Ureter (tissue), 1 donor: Measurements from ENCODE around the gene TFDP1. TPM values are rescaled to one million over a fixed set of nuclear protein-coding genes. Genes with fewer than 3 reads are reported as not detected.

ENCODE experiments used
- DNase-seq: peaks from one replicate; pipeline ENCODE4 v3.0.0-alpha.2; 2020; ENCODE audit warnings: low spot score
- total RNA-seq: library from RNA; stranded (reverse); gene quantifications from one replicate; pipeline ENCODE4 v1.2.4, GENCODE V29; 2023
- donor health status: DM: yes; HTN: yes; CAD: no.

The TFDP1 gene
- total RNA-seq, 1 donor from 2014 or later = 54.9 TPM

DNA sequence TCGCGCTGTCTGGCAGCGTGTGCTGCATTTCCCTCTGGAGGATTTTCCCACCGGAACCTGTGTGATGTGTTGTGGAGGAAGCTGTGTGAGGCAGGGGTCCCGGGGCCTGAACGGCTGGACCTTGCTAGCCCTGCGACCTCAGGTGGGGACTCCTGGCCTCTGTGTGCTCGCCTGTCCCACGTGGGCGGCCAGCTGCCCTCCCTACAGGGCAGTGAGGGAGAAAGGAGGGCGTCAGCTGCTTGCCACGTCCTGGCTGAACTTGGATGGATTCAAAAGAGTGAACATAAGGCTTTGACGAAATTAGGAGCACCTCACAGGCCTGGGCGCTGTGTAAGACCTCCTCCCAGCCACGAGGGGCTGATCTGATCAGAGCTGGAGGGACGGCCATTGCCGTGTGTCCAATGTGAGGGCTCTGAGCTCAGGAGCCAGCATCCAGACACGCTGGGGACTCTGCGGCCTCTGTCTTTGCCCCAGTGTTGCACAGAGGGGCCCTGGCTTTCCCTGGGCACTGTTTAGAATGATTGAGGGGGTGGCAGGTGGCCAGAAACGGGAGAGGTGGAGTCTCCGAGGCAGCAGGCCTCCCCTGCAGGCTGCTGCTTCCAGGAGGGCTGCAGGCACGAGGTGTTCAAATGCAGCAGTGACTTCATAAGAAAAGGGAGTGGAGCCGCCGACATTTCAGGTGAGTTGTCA lies 13.0 kb downstream of the TFDP1 start:
- no peak for DNase-seq

DNA sequence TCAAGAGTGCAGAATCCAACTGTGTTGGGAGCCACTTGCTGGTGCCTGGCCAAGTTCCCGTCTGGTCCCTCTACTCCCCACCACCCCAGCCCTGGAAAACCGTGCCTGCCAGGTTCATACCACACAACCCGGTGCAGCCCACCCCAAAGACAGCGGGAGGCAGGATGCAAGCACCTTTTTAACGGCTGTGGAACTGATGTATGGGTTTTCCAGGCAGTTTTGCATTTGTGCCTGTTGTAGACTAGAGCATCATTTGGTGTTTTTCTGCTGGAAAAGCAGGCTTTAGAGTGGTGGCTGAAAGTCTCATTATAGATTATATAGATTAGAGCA lies 13.5 kb downstream of the TFDP1 start:
- no peak for DNase-seq

DNA sequence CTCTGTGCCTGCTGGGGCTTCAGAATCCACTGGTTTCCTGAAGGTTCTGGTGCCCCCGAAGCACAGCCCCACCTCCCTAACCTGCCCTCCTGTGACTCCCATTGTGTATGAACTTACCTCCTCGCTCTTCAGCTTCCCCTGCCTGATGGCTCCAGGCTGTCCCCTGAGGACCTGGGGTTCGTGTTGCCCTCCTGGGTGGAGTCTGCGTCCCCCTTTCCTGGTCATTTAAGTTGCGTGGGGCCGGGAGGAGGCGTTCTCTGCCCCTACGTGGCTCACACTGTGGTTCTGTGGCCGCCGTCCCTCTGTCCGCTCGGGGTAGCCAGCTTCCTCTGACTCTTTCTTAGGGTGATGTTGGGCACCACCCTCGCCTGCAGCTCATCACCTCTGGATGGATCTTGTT lies 13.9 kb downstream of the TFDP1 start:
- DNase-seq = no peak

- DNase-seq = no peak
Observed at GRCh38 chr13:113599391-113599790, 14.8 kb downstream of the TFDP1 start.

DNA sequence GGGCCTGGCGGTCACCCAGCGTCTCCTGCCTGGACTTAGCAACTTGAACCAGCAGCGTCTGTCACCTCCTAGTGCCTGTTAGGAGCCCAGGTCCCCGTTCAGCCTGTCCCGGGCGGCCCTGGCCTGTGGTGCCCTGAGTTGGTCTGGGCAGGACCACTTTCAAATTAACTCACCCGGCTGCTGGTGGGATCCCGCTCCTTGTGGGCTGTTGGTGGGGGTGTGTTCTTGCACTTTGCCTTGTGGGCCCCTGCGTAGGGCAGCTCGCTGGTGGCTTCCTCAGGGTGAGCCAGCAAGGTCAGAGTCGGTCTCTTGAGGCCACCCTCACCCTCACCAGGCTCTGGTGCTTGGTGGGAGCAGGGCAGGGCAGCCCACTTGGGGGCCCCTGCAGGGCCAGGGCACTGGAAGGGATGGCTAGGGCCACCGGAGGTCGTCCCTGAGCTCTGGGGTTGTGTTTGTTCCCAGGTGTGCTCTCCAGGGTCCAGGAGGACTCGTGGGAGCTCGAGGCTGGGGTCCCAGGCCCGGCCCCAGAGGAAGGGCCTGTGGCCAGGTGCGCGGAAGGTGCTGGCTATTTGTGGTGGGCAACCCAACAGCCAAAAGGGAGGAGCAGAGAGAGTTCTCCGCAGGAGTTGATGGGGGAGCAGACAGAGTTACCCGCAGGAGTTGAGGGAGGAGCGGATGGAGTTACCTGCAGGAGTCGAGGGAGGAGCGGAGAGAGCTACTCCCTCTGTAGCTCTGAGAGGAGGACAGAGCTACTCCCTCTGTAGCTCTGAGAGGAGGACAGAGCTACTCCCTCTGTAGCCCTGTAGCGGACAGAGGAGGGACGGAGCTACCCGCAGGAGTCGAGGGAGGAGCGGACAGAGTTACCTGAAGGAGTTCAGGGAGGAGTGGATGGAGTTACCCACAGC lies 16.9 kb downstream of the TFDP1 start:
- DNase-seq = no peak

- DNase-seq = no peak
Observed at GRCh38 chr13:113602291-113602988, 17.9 kb downstream of the TFDP1 start.

GRCh38 chr13:113603116-113603710 lies 18.7 kb downstream of the TFDP1 start:
- no peak for DNase-seq

GRCh38 chr13:113604186-113604585 lies 19.6 kb downstream of the TFDP1 start:
- DNase-seq = no peak

DNA sequence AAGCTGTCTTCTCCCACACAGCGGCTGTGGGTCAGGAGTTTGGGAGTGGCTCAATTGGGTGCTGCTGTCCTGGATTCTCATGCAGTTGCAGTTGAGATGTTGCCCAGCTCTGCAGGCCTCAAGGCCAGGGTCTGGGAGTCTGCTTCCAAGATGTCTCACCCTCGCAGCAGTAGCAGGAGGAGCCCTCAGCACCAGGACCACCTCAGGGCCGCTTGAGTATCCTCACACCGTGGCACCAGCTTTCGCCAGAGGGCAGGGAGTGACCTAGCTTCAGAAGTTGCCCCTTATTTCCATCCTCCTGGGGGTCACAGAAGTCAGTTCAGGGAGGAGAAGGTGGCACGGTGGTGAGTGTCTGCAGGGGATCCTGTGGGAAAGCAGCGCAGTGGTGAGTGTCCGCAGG lies 20.9 kb downstream of the TFDP1 start:
- no peak for DNase-seq

DNA sequence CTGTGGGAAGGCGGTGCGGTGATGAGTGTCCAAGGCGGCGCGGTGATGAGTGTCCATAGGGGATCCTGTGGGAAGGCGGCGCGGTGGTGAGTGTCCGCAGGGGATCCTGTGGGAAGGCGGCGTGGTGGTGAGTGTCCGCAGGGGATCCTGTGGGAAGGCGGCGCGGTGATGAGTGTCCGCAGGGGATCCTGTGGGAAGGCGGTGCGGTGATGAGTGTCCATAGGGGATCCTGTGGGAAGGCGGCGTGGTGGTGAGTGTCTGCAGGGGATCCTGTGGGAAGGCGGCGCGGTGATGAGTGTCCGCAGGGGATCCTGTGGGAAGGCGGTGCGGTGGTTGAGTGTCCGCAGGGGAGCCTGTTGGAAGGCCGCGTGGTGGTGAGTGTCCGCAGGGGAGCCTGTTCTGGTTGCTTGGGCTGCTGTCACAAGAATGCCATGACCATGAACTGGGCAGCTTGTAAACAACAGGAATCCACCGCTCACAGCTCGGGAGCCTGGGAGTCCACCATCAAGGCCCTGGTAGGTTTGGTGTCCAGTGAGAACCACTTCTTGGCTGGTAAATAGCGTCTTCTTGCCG lies 21.4 kb downstream of the TFDP1 start:
- no peak for DNase-seq

DNA sequence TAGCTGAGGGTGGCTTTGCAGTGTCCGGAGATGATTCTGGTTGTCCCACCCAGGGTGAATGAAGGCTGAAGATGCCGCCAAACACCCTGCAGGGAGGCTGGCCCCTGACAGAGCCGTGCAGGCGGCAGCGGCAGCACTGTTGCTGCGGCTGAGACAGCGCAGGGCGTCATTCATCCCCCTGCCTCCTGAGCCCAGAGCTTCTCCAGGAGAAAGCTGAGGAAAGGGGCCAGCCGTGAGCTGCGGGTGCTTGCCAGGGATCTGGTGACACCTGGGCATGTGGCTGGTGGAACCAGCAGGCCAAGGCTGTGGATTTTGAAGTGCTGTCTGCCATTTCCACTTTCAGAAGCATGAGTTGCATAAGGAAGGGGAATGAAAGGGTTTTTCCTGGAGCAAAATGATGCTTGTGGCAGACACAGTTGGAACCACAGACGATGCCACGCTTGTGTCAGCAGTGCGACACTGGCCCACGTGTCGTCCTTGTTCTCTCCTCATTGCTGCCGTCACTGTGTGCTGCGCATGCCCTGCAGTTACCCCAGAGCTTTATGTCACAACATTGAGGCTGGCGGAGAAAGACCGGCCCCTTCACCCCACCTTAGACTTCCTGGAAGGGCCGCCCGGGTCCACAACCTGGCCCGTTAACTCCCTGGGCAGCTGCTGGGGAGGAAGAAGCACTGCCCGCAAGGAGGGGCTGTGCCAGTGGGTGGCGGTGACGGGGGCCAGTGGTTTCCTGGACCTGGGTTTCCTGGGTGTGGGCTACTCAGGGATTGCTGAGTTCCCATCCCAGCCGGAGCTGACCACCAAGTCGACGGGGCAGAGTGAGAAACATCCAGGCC lies 22.7 kb downstream of the TFDP1 start:
- no peak for DNase-seq

DNA sequence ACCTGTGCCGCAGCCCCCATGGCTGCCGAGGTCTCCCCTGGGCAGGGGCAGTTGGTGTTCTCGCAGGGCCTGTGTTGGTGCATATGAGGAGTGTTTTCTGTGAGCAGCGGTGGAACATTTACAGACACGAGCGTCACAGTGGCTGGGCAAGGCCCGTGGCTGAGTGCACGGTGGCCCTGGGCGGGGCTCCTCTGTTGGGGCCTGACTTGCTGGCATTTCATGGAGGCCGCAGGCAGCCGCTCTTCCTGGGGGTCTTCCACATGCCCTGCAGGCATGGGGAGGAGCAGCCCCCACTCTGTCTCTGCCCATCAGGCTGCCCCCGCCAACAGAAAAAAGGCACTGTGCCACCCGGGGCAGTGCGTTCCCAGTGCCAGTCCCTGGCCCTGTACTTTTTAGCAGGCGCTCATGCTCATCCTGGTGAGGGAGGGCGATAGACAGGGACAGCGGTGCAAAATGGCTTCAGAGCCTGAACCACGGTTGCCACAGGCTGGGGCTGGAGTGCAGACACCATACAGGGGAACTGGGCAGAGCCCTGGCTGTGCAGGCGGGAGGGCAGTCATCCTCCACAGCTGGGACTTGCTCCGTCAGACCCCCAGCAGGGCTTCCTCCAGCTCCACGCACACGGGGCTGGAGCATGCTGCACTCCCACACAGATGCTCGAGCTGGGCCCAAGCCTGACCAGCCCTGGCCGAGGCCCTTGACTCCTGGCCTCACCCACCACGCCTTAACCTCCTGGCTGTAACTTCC lies 23.5 kb downstream of the TFDP1 start:
- DNase-seq = no peak

GRCh38 chr13:113608967-113609533 lies 24.5 kb downstream of the TFDP1 start:
- no peak for DNase-seq

GRCh38 chr13:113609616-113610015 lies 25.1 kb downstream of the TFDP1 start:
- no peak for DNase-seq

DNA sequence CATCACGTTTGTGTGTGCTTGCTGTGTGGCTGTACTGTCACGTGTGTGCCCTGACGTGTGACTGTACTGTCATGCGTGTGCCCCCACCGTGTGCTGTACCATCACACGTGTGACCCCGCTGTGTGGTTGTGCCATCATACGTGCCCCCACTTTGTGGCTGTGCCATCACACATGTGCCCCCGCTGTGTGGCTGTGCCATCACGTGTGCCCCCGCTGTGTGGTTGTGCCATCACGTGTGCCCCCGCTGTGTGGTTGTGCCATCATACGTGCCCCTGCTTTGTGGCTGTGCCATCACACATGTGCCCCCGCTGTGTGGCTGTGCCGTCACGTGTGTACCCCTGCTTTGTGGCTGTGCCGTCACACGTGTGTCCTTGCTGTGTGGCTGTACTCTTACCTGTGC lies 25.7 kb downstream of the TFDP1 start:
- no peak for DNase-seq

GRCh38 chr13:113611996-113612395 lies 27.4 kb downstream of the TFDP1 start:
- no peak for DNase-seq

DNA sequence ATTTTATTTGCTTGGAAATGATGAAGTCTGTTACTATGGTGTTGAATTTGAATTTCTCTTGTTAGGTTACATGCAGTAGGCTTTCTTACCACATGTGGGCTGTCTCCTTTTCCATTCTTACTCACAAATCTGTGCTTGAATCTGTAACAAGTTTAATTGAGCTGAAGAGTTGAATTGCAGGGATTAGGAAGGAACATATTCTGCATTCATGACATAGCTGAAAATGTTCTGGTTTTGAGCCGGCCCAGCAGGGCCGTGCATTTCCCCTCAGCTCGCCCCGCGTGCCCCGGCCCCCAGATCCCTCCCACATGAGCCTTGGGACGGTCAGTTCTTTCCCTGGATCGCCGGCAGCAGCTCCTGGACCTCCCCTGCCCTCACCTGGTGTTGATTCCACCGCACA lies 28.1 kb downstream of the TFDP1 start:
- no peak for DNase-seq

- no peak for DNase-seq
Observed at GRCh38 chr13:113613789-113614379, 29.3 kb downstream of the TFDP1 start.

DNA sequence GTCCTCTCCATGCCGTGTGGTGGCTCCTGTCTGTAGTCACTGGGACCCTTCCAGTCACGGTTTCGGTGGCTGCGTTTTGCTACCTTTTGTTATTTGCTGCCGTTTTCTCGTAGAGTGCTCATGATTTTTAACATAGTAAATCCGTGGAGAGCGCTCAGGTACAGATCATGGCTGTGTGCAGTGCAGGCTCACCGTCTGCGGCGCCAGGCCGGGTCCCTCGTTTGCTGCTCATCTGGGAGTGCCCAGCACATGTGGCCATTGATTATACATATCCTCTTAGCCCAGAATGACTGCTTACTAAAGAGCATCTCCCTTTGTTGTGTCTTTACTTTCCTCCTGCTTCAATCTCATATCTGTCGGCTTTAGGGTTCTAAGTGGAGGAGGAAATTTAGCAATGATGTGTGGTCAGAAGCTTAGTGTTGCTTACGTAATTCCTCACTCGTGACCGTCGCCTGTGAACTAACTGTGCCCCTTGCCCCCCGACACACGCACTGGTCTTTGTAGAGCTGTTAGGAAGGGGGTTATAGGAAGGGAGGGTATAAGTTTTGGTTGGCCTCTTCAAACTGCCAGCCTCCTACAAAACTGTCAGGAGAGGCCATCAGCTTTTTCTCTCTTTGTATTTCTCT lies 31.8 kb downstream of the TFDP1 start:
- no peak for DNase-seq
